ENCODE data around the gene RNU5D-1. TPM values are rescaled to one million over a fixed set of nuclear protein-coding genes. Genes with fewer than 3 reads are reported as not detected.
A peak's percentile ranks its signal among the peaks of the same experiment; 100 is the strongest.

Gene RNU5D-1
- total and polyA plus RNA-seq, 2 donors from 2014 or later, result not detected

DNA sequence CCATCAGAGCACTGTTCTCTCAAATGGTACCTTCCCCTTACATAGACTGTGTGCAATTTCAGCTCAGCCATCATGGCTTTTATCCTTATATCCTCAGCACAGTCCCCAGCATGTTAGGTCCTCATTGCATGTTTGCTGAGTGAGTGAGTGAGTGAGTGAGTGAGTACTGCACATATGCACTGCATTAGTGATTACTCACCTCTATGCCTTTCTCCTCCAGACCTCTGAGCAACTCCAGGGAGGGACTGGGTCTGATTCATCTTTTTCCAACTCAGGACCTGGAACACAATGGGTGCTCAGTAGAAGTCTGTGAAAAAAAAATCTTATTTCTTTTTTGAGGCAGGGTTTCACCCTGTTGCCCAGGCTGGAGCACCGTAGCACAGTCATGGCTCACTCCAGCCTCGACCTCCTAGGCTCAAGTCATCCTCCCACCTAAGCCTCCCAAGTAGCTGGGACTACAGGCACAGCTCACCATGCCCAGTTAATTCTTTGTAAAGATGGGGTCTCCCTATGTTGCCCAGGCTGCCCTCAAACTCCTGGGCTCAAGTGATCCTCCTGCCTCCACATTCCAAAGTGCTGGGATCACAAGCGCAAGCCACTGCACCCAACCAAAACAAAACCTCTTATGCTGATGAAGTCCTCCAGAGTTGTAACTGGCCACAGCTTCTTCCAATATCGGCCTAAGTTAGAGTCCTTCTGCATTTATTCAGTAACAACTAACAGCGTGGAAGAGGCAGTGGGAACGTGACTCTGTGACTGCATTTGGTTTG lies 23.7 kb downstream of the RNU5D-1 start:
- TF ChIP-seq, protein P1, sequence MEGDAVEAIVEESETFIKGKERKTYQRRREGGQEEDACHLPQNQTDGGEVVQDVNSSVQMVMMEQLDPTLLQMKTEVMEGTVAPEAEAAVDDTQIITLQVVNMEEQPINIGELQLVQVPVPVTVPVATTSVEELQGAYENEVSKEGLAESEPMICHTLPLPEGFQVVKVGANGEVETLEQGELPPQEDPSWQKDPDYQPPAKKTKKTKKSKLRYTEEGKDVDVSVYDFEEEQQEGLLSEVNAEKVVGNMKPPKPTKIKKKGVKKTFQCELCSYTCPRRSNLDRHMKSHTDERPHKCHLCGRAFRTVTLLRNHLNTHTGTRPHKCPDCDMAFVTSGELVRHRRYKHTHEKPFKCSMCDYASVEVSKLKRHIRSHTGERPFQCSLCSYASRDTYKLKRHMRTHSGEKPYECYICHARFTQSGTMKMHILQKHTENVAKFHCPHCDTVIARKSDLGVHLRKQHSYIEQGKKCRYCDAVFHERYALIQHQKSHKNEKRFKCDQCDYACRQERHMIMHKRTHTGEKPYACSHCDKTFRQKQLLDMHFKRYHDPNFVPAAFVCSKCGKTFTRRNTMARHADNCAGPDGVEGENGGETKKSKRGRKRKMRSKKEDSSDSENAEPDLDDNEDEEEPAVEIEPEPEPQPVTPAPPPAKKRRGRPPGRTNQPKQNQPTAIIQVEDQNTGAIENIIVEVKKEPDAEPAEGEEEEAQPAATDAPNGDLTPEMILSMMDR (IDR thresholded peaks at IDR 0.05; ENCODE audit: borderline replicate concordance, extremely low read depth, insufficient read depth), result no peak
- Histone ChIP-seq H3K36me3 (ENCODE audit: control insufficient read depth in 2 of 3, insufficient read depth in 3 of 3, low read length in 3 of 3) (no peaks in the 10 kb centered on the region), H3K9ac (ENCODE audit: low read length in 3 of 3) (no peak overlapping the region), H3K4me3 (ENCODE audit: low read length in 3 of 3) (no peak overlapping the region), H3K27ac (ENCODE audit: low read depth in 2 of 2, low read length in 2 of 2) (no peak overlapping the region), H3K4me1 (ENCODE audit: control insufficient read depth in 2 of 3, insufficient read depth in 2 of 3, low read depth in 1 of 3, low read length in 3 of 3) (no peaks in the 10 kb centered on the region), H3K27me3 (ENCODE audit: control insufficient read depth, insufficient read depth, low read length) (no peaks in the 10 kb centered on the region), H3K9me3 (ENCODE audit: control insufficient read depth in 2 of 3, insufficient read depth in 1 of 3, low read length in 3 of 3) (no peaks in the 10 kb centered on the region)
- intact Hi-C loops (cut with DNase I), result no loop called here
- no peak for DNase-seq
- no peak for FAIRE-seq

DNA sequence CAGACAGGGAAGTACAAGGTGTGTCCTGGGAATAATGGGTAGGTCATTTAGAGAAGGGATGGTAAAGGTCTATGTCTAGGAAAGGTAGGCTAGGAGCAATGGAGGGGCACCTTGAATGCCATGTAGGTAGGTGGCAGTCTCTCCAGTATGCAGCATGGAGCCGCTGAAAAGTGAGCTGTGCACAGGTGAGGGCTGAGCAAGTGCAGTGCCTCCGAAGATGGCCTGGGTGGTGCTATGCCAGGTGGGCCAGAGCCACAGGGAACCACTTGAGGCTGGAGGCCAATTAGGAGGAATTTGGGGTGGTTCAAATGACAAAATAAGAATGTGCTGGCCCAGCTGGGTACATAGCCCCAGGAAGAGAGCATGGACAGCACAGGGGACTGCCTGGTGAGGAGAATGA lies 25.0 kb downstream of the RNU5D-1 start:
- H3K9me3 ChIP-seq (ENCODE audit: control insufficient read depth in 2 of 3, insufficient read depth in 1 of 3, low read length in 3 of 3), result no peaks in the 10 kb centered on the region
- no peaks in the 10 kb centered on the region for H3K27me3 ChIP-seq (ENCODE audit: control insufficient read depth, insufficient read depth, low read length)
- FAIRE-seq, result no peak
- intact Hi-C loops (cut with DNase I), result no loop called here
- TF ChIP-seq, protein P1 (IDR thresholded peaks at IDR 0.05; ENCODE audit: borderline replicate concordance, extremely low read depth, insufficient read depth), result no peak
- no peak overlapping the region for H3K9ac ChIP-seq (ENCODE audit: low read length in 3 of 3)
- H3K4me3 ChIP-seq (ENCODE audit: low read length in 3 of 3), result no peak overlapping the region
- peak in 1 of 5 donors; percentile 17 for DNase-seq
- H3K27ac ChIP-seq (ENCODE audit: low read depth in 2 of 2, low read length in 2 of 2), result no peak overlapping the region
- no peaks in the 10 kb centered on the region for H3K36me3 ChIP-seq (ENCODE audit: control insufficient read depth in 2 of 3, insufficient read depth in 3 of 3, low read length in 3 of 3)
- no peaks in the 10 kb centered on the region for H3K4me1 ChIP-seq (ENCODE audit: control insufficient read depth in 2 of 3, insufficient read depth in 2 of 3, low read depth in 1 of 3, low read length in 3 of 3)

DNA sequence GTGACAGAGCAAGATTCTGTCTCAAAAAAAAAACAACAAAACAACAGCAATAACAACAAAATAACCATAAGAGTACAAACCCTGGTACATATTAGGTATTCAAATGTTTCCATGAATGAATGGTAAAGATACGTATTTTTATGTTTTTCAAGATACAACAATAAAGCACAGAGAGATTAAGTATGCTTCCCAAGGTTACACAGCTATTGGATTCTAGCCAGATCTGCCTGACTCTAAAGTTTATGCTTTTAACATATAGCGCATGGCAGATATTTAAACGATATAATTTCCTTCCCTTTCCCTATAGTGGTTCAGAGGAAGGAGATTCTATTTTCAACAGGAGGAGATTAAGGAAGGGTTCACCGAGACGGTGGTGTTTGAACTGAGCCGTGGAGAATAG lies 25.5 kb downstream of the RNU5D-1 start:
- FAIRE-seq (no peak), DNase-seq (no peak)
- no peaks in the 10 kb centered on the region for H3K9me3 ChIP-seq (ENCODE audit: control insufficient read depth in 2 of 3, insufficient read depth in 1 of 3, low read length in 3 of 3)
- H3K4me1 ChIP-seq (ENCODE audit: control insufficient read depth in 2 of 3, insufficient read depth in 2 of 3, low read depth in 1 of 3, low read length in 3 of 3), result no peaks in the 10 kb centered on the region
- no peak overlapping the region for H3K4me3 ChIP-seq (ENCODE audit: low read length in 3 of 3)
- H3K9ac ChIP-seq (ENCODE audit: low read length in 3 of 3), result no peak overlapping the region
- no peaks in the 10 kb centered on the region for H3K27me3 ChIP-seq (ENCODE audit: control insufficient read depth, insufficient read depth, low read length)
- no peaks in the 10 kb centered on the region for H3K36me3 ChIP-seq (ENCODE audit: control insufficient read depth in 2 of 3, insufficient read depth in 3 of 3, low read length in 3 of 3)
- intact Hi-C loops (cut with DNase I), result no loop called here
- TF ChIP-seq, protein P1 (IDR thresholded peaks at IDR 0.05; ENCODE audit: borderline replicate concordance, extremely low read depth, insufficient read depth), result no peak
- no peak overlapping the region for H3K27ac ChIP-seq (ENCODE audit: low read depth in 2 of 2, low read length in 2 of 2)

All from kidney (tissue), 14 donors.